GM12892 (cell line): ENCODE measurements around the gene DAPK2.

ENCODE experiments used
- POLR2A ChIP-seq: IDR thresholded peaks from 2 replicates; pipeline ENCODE4 v1.6.1; 2011; ENCODE audit warnings: low read depth, low read length, control low read depth
- TAF1 ChIP-seq: IDR thresholded peaks from 2 replicates; pipeline ENCODE4 v1.6.1; 2011; ENCODE audit warnings: low read depth, mild to moderate bottlenecking, control low read depth, low read length, borderline replicate concordance

- no peak for TF ChIP-seq POLR2A
- no peak for TF ChIP-seq TAF1
Measured at GRCh38 chr15:64011736-64012135, 34.5 kb downstream of the DAPK2 start.
